Measurements from ENCODE around the gene AGAP2.
"Not testable (repeated sequence)": the region's sequence is repeated elsewhere in the genome, so short reads cannot be mapped to it uniquely, and the experiment has no call there.

The AGAP2 gene

GRCh38 chr12:57720606-57721595, 17.6 kb downstream of the AGAP2 start:
- no peak for DNase-seq

- no peak for DNase-seq
These were observed 18.6 kb downstream of the AGAP2 start for GRCh38 chr12:57719777-57720605.

DNA sequence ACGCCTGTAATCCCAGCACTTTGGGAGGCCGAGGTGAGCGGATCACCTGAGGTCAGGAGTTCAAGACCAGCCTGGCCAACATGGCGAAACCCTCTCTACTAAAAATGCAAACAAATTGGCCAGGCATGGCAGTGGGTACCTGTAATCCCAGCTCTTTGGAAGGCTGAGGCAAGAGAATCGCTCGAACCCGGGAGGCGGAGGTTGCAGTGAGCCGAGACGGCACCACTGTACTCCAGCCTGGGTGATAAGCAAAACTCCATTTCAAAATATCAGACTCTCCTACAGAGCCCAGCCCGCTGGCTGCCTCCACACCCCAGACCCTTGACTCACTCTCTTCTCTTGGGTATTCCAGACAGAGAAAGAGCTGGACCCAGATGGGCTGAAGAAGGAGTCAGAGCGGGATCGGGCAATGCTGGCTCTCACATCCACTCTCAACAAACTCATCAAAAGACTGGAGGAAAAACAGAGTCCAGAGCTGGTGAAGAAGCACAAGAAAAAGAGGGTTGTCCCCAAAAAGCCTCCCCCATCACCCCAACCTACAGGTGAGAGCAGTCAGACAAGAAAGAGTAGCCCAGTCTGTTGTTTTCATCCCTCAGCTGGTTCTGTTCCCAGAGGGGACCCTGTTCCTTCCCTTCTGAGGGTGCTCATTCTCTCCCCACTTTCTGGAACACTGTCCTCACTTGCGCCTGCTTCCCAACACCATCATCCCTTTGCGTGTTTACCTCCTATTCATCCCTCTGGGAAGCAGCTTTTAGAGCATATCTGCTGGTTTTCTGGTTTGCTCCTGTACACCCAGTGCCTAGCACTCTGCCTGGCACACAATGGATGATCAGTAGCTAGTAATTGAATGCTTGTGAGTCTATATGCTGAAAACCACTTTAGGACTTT, 19.7 kb downstream of the AGAP2 start:
- no peak for DNase-seq

DNA sequence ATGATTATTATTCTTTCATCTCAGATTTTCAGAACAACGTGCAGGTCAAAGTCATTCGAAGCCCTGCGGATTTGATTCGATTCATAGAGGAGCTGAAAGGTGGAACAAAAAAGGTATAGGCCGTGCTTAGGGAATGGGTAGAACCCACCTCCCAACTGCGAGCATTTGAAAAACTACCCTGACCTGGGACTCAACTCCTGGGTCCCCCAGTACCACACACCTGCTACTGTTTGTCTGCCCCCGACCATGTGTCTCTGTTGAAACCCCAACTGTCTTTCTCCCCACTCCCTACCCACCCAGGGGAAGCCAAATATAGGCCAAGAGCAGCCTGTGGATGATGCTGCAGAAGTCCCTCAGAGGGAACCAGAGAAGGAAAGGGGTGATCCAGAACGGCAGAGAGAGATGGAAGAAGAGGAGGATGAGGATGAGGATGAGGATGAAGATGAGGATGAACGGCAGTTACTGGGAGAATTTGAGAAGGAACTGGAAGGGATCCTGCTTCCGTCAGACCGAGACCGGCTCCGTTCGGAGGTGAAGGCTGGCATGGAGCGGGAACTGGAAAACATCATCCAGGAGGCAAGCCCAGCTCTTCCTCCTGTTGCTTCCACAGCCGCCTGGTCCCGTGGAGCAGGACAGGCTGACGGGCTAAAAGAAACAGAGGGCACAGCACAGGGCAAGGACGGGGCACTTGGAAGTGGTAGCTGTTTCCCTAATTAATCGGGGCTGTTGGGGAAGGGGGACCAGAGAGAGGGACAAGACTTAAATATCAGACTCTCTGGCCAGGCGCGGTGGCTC, 20.5 kb downstream of the AGAP2 start:
- DNase-seq = no peak

- no peak for DNase-seq
These were observed 21.4 kb downstream of the AGAP2 start for GRCh38 chr12:57717131-57717530.

- no peak for DNase-seq
These were observed 22.2 kb downstream of the AGAP2 start for GRCh38 chr12:57716305-57716704.

GRCh38 chr12:57715786-57716185, 22.8 kb downstream of the AGAP2 start:
- DNase-seq = no peak

- DNase-seq = not testable (repeated sequence)
These were observed 23.4 kb downstream of the AGAP2 start for GRCh38 chr12:57715036-57715748.

DNA sequence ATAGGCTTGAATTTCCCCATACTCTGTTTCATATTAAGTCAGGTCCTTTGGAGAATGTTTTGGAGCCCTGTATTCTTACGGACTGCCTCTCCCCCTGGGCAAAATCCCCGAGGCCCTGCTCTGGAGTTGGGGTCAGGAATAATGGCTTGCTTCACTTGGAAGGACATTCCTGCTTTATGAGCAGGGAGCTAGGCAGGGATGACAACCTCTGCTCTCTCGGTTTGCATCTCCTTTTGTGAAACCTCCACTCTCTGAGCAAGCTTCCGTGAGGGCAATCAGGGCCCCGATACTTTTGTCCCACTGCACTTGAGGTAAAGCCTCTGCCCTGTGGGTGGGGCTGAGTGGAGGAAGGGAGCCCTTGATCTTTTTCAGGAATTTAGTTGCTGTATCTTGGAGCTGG, 25.3 kb downstream of the AGAP2 start:
- no peak for DNase-seq

DNA sequence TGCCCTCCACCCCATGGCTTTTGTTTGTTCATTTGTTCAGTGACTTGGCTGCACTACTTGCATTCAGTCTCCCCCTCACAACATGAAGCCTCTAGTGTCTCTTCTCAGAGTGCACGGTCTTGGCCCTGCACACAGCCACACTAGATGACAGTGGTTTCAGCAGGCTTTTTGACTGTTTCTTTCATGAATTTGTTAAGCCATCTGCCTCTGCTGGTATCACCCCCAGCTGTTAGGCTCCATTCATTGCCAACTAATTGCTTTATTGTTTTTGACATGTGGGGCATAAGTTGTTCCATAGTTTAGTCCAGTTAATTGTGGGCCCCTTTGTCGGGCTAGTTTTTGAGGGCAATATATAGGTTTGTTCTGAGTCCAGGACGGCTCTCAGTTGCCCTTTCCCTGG, 25.8 kb downstream of the AGAP2 start:
- no peak for DNase-seq

DNA sequence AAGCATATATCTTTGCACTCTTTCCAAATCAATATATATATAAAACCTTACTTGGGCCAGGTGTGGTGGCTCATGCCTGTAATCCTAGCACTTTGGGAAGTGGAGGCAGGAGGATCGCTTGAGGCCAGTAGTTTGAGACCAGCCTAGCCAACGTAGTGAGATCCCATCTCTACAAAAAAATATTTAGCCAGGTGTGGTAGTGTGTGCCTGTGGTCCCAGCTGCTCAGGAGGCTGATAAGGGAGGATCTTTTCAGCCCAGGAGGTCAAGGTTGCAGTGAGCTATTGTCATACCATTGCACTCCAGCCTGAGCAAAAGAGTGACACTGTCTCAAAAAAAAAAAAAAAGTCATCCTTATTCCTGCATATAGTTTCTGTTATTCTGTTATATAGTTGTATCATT, 30.2 kb downstream of the AGAP2 start:
- DNase-seq = no peak

DNA sequence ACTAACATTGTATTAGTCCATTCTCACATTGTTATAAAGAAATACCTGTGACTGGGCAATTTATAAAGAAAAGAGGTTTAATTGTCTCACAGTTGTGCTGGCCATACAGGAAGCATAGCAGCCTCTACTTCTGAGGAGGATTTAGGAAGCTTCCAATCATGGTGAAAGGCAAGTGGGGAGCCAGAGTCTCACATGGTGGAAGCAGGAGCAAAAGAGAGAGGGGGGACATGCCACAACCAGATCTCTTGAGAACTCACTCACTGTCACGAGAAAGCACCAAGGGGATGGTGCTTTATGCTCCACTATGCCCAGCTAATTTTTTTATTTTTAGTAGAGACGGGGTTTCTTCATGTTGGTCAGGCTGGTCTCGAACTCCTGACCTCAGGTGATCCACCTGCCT, 31.3 kb downstream of the AGAP2 start:
- DNase-seq = no peak

DNA sequence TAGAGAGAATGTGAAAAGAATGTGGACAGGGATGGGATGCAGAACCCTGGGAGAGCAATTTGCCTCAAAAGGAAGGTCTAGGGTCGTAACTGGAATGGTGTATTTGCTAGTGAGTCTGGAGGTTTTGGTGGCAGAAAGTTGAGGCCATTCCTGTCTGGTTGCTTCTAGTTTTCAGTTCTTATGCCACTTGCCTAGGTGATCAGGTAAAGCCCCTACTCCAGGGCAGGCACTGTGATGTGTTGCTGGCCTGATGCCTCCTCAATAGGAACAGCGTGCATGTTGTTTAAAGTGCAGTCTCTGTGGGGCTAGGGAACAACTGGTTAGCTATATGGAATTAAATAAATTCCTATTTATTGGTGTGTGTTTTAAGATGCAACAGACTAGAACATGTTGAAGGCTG, 38.2 kb downstream of the AGAP2 start:
- no peak for DNase-seq

DNA sequence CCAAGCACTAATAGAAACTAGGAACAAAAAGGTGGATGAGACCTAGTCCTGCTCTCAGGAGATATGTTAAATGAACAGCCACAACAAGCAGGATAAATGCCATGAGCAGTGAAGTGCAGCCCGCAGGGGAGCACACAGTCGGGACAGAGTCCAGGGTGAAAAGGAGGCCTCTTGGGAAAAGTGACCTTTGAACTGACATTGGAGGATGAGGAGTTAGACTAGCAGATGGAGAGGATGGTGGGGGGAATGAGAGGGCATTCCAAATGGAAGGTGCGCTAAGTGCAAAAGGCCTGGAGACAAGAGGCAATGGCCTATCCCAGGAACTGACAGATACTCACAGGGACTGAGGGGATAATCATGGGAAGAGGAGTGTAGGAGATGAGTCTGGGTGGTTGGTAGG, 40.1 kb downstream of the AGAP2 start:
- DNase-seq = no peak

DNA sequence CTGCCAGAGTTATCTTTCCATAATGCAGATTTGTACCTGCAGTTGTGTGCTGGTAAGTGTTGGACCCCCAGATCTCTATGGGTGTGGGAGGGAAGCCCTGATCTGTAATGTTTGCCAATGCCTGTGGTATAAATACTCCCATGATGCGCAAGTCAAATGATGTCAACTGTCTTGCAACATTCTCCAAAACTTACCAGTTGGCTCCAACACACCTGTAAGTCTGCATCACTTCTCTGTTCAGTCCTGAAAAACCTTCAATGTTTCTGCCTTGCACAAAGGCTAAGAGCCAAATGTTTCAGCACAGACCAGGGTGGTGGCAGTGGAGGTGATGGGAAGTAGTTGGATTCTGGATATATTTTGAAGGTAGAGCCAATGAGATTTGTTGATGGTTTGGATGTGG, 41.5 kb downstream of the AGAP2 start:
- no peak for DNase-seq

DNA sequence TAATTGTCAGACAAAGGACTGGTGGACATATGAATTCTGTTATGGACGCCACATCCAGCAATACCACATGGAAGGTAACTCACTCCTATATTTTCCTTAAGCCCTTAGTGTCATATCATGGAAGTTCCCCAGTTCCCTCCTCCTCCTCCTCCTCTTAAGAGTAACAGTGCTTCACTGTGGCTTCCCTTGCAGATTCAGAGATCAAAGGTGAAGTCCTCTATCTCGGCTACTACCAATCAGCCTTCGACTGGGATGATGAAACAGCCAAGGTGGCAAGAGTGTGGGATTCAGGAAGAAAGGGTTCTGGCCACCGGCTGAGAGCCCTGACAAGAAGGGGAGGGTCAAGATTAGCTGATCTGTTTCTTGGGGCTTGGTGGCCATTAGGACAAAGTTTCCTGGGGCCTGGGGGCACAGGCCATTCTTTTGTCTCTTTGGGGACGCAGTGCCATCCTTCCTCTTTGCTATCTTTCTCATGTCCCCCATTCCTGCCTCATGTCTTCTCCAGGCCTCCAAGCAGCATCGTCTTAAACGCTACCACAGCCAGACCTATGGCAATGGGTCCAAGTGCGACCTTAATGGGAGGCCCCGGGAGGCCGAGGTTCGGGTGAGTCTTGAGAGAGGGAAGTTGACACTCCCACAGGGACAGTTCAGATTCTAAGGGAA, 42.6 kb downstream of the AGAP2 start:
- DNase-seq = no peak

GRCh38 chr12:57694459-57695019, 44.0 kb downstream of the AGAP2 start:
- no peak for DNase-seq

DNA sequence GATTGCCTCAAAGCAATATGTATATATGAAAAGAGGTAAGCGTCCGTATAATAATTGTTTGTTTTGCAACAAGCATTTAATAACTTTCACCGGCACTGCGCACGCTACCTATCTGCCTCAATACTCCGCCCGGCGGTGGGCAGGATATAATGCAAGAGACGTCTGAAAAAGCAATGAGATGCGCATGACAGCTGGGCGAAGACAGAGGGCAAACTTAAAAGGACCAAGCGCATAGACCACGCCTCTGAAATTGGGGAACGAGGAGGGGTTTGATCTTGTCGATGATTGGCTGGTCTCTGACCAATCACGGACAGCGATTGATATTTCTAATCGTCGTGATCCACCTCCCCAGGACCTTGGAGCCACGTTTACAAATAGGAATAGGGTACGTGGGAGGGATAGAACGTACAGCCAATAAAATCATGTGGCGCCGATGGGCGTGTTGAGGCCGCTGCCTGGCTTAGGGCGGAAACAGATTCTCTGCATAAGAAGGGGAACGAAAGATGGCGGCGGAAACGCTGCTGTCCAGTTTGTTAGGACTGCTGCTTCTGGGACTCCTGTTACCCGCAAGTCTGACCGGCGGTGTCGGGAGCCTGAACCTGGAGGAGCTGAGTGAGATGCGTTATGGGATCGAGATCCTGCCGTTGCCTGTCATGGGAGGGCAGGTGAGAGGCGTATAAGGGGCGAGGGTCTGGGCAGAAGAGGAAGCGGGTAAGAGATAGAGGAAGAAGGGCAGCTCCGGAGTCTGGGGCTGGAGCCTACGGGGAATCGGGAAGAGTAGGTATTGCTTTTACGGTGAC, 44.7 kb downstream of the AGAP2 start, which contains the start of gene OS9:
Gene OS9 (plus strand): TSS at position 474 of the 800 bp plus-strand sequence. CDS start 30 bp downstream, at position 504.
- DNase-seq = peak; percentile 99

- DNase-seq = no peak
These were observed 45.3 kb downstream of the AGAP2 start for GRCh38 chr12:57693317-57693658.

All from GF-D8 (cell line).